HEK293 (cell line): Measurements from ENCODE around the gene FOXN3.

Source experiments
- CTCF ChIA-PET: fragments of 350-600 bp; formaldehyde crosslinking; extraction: SDS; loops from one replicate; lab custom pipeline; 2021; ENCODE audit warnings: antibody characterized with exemption; lab: Yijun Ruan, JAX
- POLR2A ChIA-PET: fragments of 300-600 bp; formaldehyde crosslinking; extraction: SDS; loops from one replicate; lab custom pipeline; 2020; ENCODE audit warnings: antibody characterized with exemption, inconsistent platforms; lab: Yijun Ruan, JAX
- H3K27ac ChIP-seq: fragments of 200-500 bp; sonication (Bioruptor generic); 2 replicates; pipeline ENCODE4 v1.5.1; 2014; ENCODE audit warnings: low read depth, low read length, control low read depth, inconsistent platforms; ENCODE audit errors: extremely low read depth
- H3K36me3 ChIP-seq, 2 experiments: fragments of 200-500 bp in 1 of 2; sonication (Bioruptor generic) in 1 of 2; 1 replicate in 1 of 2; 2 replicates in 1 of 2; pipeline ENCODE4 v1.5.1; 2014 to 2017; ENCODE audit warnings: inconsistent platforms in 2 of 2, low read length in 2 of 2; ENCODE audit not compliant: control insufficient read depth in 2 of 2, insufficient read depth in 1 of 2
- H3K4me1 ChIP-seq: fragments of 200-500 bp; sonication (Bioruptor generic); 2 replicates; pipeline ENCODE4 v1.5.1; 2014; ENCODE audit warnings: mild to moderate bottlenecking, low read length, inconsistent platforms; ENCODE audit not compliant: control insufficient read depth, insufficient read depth
- H3K4me3 ChIP-seq: 2 replicates; pipeline ENCODE4 v1.5.1; 2011; ENCODE audit warnings: low read depth, mild to moderate bottlenecking, control low read depth, low read length, moderate library complexity
- H3K9me3 ChIP-seq: fragments of 200-500 bp; sonication (Bioruptor generic); 2 replicates; pipeline ENCODE4 v1.5.1; 2014; ENCODE audit warnings: low read depth, low read length, inconsistent platforms; ENCODE audit not compliant: control insufficient read depth, insufficient read depth
- MEIS1 ChIP-seq: sonication (generic); formaldehyde crosslinking; IDR thresholded peaks from 2 replicates; pipeline ENCODE4 v1.8.1; 2022; ENCODE audit warnings: missing genetic modification reagents, mild to moderate bottlenecking, borderline replicate concordance
- MYNN ChIP-seq: fragments of 450-650 bp; formaldehyde crosslinking; IDR thresholded peaks from 2 replicates; pipeline ENCODE4 v1.5.1; 2016; ENCODE audit warnings: missing biosample characterization, missing genetic modification characterization, borderline replicate concordance
- REPIN1 ChIP-seq: fragments of 450-650 bp; formaldehyde crosslinking; IDR thresholded peaks from 2 replicates; pipeline ENCODE4 v1.5.1; 2017; ENCODE audit warnings: missing biosample characterization, missing genetic modification characterization, low read depth
- SP3 ChIP-seq: fragments of 450-650 bp; formaldehyde crosslinking; IDR thresholded peaks from 2 replicates; pipeline ENCODE4 v1.5.1; 2016; ENCODE audit warnings: missing biosample characterization, missing genetic modification characterization
- ZBTB1 ChIP-seq: fragments of 450-650 bp; formaldehyde crosslinking; IDR thresholded peaks from 2 replicates; pipeline ENCODE4 v1.5.1; 2016; ENCODE audit warnings: missing biosample characterization, missing genetic modification characterization
- ZFP69B ChIP-seq: fragments of 450-650 bp; formaldehyde crosslinking; IDR thresholded peaks from 2 replicates; pipeline ENCODE4 v1.5.1; 2016; ENCODE audit warnings: missing biosample characterization, missing genetic modification characterization
- ZNF121 ChIP-seq: fragments of 450-650 bp; formaldehyde crosslinking; IDR thresholded peaks from 2 replicates; pipeline ENCODE4 v1.5.1; 2016; ENCODE audit warnings: missing biosample characterization, missing genetic modification characterization
- ZNF169 ChIP-seq: fragments of 450-650 bp; formaldehyde crosslinking; IDR thresholded peaks from 2 replicates; pipeline ENCODE4 v1.5.1; 2016; ENCODE audit warnings: missing biosample characterization, missing genetic modification characterization
- ZNF311 ChIP-seq: fragments of 450-650 bp; formaldehyde crosslinking; IDR thresholded peaks from 2 replicates; pipeline ENCODE4 v1.5.1; 2017; ENCODE audit warnings: missing biosample characterization, missing genetic modification characterization, borderline replicate concordance
- ZNF354C ChIP-seq: fragments of 450-650 bp; formaldehyde crosslinking; IDR thresholded peaks from 2 replicates; pipeline ENCODE4 v1.5.1; 2016; ENCODE audit warnings: missing biosample characterization, missing genetic modification characterization, low read depth, borderline replicate concordance
- ZNF555 ChIP-seq: fragments of 450-650 bp; formaldehyde crosslinking; conservative IDR thresholded peaks from 2 replicates; pipeline ENCODE4 v1.5.1; 2017; ENCODE audit warnings: missing biosample characterization, mild to moderate bottlenecking, missing genetic modification characterization, inconsistent platforms
- ZNF76 ChIP-seq: fragments of 450-650 bp; formaldehyde crosslinking; IDR thresholded peaks from 2 replicates; pipeline ENCODE4; 2016; ENCODE audit warnings: low read depth, missing biosample characterization, missing genetic modification characterization, borderline replicate concordance
- ZNF792 ChIP-seq: fragments of 450-650 bp; formaldehyde crosslinking; IDR thresholded peaks from 2 replicates; pipeline ENCODE4 v1.5.1; 2016; ENCODE audit warnings: missing biosample characterization, missing genetic modification characterization
- TF ChIP-seq, protein P1 (sequence below): fragments of 450-650 bp; formaldehyde crosslinking; IDR thresholded peaks from 2 replicates; pipeline ENCODE4 v1.5.1; 2017; ENCODE audit warnings: missing biosample characterization, missing genetic modification characterization
- TF ChIP-seq, protein P2 (sequence below): fragments of 450-650 bp; formaldehyde crosslinking; IDR thresholded peaks from 2 replicates; pipeline ENCODE4 v1.5.1; 2016; ENCODE audit warnings: missing biosample characterization, missing genetic modification characterization
- TF ChIP-seq, protein P3 (sequence below): fragments of 450-650 bp; formaldehyde crosslinking; IDR thresholded peaks from 2 replicates; pipeline ENCODE4 v1.5.1; 2017; ENCODE audit warnings: missing biosample characterization, mild to moderate bottlenecking, missing genetic modification characterization, moderate library complexity
- TF ChIP-seq, protein P4 (sequence below): fragments of 450-650 bp; formaldehyde crosslinking; IDR thresholded peaks from 2 replicates; pipeline ENCODE4 v1.5.1; 2016; ENCODE audit warnings: missing biosample characterization, missing genetic modification characterization

The FOXN3 gene

DNA sequence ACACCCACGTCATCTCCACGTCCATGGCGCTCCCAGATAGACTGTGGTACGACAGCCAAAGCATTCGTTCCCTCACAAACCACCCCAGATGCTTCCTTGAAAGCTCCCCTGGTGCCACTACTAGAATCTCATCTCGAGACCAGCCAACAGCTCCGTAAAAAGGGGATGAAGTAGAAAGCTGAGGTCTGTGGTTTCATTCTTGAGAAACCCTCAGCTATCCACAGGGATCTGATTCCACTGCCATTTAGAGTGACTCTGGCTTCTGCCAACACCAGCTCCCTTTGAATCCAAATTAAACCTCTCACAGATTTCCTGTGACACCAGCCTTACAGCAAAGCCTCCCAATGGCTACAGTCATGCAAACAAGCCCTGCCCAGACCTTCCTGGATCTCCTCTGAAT lies 18.5 kb upstream of the FOXN3 start:
- ChIA-PET CTCF (interaction anchor here (0.6 kb wide), 1 partner anchor 9 kb away, joined by 3 read pairs; no protein-coding TSS in a partner anchor), POLR2A (no interaction called here)
- H3K27ac ChIP-seq: no peak overlapping the region
- TF ChIP-seq MEIS1 (CRISPR knock-in tag) (no peak), ZNF354C (tag by site-specific recombination) (no peak), ZNF169 (no peak), SP3 (tag by site-specific recombination) (no peak), ZBTB1 (tag by site-specific recombination) (no peak)
- TF ChIP-seq, protein P1, sequence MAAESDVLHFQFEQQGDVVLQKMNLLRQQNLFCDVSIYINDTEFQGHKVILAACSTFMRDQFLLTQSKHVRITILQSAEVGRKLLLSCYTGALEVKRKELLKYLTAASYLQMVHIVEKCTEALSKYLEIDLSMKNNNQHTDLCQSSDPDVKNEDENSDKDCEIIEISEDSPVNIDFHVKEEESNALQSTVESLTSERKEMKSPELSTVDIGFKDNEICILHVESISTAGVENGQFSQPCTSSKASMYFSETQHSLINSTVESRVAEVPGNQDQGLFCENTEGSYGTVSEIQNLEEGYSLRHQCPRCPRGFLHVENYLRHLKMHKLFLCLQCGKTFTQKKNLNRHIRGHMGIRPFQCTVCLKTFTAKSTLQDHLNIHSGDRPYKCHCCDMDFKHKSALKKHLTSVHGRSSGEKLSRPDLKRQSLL (tag by site-specific recombination): no peak
- TF ChIP-seq, protein P2, sequence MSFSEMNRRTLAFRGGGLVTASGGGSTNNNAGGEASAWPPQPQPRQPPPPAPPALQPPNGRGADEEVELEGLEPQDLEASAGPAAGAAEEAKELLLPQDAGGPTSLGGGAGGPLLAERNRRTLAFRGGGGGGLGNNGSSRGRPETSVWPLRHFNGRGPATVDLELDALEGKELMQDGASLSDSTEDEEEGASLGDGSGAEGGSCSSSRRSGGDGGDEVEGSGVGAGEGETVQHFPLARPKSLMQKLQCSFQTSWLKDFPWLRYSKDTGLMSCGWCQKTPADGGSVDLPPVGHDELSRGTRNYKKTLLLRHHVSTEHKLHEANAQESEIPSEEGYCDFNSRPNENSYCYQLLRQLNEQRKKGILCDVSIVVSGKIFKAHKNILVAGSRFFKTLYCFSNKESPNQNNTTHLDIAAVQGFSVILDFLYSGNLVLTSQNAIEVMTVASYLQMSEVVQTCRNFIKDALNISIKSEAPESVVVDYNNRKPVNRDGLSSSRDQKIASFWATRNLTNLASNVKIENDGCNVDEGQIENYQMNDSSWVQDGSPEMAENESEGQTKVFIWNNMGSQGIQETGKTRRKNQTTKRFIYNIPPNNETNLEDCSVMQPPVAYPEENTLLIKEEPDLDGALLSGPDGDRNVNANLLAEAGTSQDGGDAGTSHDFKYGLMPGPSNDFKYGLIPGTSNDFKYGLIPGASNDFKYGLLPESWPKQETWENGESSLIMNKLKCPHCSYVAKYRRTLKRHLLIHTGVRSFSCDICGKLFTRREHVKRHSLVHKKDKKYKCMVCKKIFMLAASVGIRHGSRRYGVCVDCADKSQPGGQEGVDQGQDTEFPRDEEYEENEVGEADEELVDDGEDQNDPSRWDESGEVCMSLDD (tag by site-specific recombination): no peak
- no peak overlapping the region for H3K4me3 ChIP-seq
- no peaks in the 10 kb centered on the region for H3K4me1 ChIP-seq
- no peaks in the 10 kb centered on the region for H3K36me3 ChIP-seq
- no peaks in the 10 kb centered on the region for H3K9me3 ChIP-seq

DNA sequence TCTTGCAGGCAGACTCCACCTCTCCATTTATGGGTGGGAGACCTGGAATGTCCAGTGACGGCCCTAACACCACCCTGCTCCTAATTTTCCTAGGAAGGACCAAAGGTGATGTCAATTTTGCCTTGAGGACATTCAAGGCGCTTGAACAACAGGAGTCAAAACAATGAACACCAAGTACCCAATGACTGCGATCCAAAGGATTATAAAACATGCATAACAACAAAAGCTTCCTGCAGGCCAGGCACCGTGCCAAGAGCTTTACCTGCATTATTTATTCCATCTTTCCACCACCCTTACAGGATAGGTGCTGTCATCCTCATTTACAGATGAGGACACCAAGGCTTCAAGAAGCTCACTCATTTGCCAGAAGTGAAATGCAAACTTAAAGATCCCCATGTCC lies 15.2 kb upstream of the FOXN3 start:
- H3K9me3 ChIP-seq: no peaks in the 10 kb centered on the region
- no peak overlapping the region for H3K27ac ChIP-seq
- no peaks in the 10 kb centered on the region for H3K36me3 ChIP-seq
- ChIA-PET POLR2A (no interaction called here), CTCF (no interaction called here)
- no peak overlapping the region for H3K4me3 ChIP-seq
- H3K4me1 ChIP-seq: peaks cover 19% of the 10 kb centered on the region
- TF ChIP-seq ZNF121 (tag by site-specific recombination) (no peak), REPIN1 (tag by site-specific recombination) (no peak), ZNF555 (tag by site-specific recombination) (no peak), MYNN (tag by site-specific recombination) (no peak), ZNF76 (tag by site-specific recombination) (no peak), ZNF311 (tag by site-specific recombination) (no peak), ZNF792 (no peak), ZFP69B (tag by site-specific recombination) (no peak)
- TF ChIP-seq, protein P3, sequence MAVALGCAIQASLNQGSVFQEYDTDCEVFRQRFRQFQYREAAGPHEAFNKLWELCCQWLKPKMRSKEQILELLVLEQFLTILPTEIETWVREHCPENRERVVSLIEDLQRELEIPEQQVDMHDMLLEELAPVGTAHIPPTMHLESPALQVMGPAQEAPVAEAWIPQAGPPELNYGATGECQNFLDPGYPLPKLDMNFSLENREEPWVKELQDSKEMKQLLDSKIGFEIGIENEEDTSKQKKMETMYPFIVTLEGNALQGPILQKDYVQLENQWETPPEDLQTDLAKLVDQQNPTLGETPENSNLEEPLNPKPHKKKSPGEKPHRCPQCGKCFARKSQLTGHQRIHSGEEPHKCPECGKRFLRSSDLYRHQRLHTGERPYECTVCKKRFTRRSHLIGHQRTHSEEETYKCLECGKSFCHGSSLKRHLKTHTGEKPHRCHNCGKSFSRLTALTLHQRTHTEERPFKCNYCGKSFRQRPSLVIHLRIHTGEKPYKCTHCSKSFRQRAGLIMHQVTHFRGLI (tag by site-specific recombination): no peak
- TF ChIP-seq, protein P4, sequence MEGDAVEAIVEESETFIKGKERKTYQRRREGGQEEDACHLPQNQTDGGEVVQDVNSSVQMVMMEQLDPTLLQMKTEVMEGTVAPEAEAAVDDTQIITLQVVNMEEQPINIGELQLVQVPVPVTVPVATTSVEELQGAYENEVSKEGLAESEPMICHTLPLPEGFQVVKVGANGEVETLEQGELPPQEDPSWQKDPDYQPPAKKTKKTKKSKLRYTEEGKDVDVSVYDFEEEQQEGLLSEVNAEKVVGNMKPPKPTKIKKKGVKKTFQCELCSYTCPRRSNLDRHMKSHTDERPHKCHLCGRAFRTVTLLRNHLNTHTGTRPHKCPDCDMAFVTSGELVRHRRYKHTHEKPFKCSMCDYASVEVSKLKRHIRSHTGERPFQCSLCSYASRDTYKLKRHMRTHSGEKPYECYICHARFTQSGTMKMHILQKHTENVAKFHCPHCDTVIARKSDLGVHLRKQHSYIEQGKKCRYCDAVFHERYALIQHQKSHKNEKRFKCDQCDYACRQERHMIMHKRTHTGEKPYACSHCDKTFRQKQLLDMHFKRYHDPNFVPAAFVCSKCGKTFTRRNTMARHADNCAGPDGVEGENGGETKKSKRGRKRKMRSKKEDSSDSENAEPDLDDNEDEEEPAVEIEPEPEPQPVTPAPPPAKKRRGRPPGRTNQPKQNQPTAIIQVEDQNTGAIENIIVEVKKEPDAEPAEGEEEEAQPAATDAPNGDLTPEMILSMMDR (tag by site-specific recombination): no peak
